T-helper 2 cell treated with Interferon-gamma antibody and Interleukin-4, amounts not matched to agents 5 μg/mL and 100 μg/mL, for 36 hours (primary cell): ENCODE data around the gene MARS1.
"Not testable (repeated sequence)": the region's sequence is repeated elsewhere in the genome, so short reads cannot be mapped to it uniquely, and the experiment has no call there.

Source experiments
- DNase-seq: peaks from one replicate; pipeline ENCODE4 v3.0.0; 2021; ENCODE audit warnings: low spot score
- H3K27ac Mint-ChIP-seq: one replicate; pipeline ENCODE4 v1.8.0; 2021; ENCODE audit warnings: mild to moderate bottlenecking, mixed read lengths
- H3K27me3 Mint-ChIP-seq: one replicate; pipeline ENCODE4 v1.8.0; 2021; ENCODE audit warnings: low read depth, mixed read lengths
- H3K36me3 Mint-ChIP-seq: one replicate; pipeline ENCODE4 v1.8.0; 2021; ENCODE audit warnings: low read depth, mixed read lengths
- H3K4me1 Mint-ChIP-seq: one replicate; pipeline ENCODE4 v1.8.0; 2021; ENCODE audit warnings: low read depth, mixed read lengths
- H3K4me3 Mint-ChIP-seq: one replicate; pipeline ENCODE4 v1.8.0; 2022; ENCODE audit warnings: mild to moderate bottlenecking, moderate library complexity, mixed read lengths
- H3K9me3 Mint-ChIP-seq: one replicate; pipeline ENCODE4 v1.8.0; 2021; ENCODE audit warnings: mixed read lengths

Gene MARS1

GRCh38 chr12:57551637-57552305 lies 63.9 kb downstream of the MARS1 start:
- Mint-ChIP-seq H3K9me3 (no peaks in the 10 kb centered on the region), H3K27ac (no peak overlapping the region), H3K27me3 (peaks cover 11% of the 10 kb centered on the region), H3K4me1 (peaks cover 24% of the 10 kb centered on the region), H3K4me3 (peak overlapping the region; percentile 79), H3K36me3 (no peaks in the 10 kb centered on the region)
- no peak for DNase-seq

- Mint-ChIP-seq H3K27me3 (peaks cover 11% of the 10 kb centered on the region), H3K4me1 (peaks cover 21% of the 10 kb centered on the region), H3K9me3 (no peaks in the 10 kb centered on the region), H3K27ac (no peak overlapping the region), H3K4me3 (no peak overlapping the region), H3K36me3 (no peaks in the 10 kb centered on the region)
- no peak for DNase-seq
Measured at GRCh38 chr12:57552306-57552651, 64.4 kb downstream of the MARS1 start.

- no peaks in the 10 kb centered on the region for H3K36me3 Mint-ChIP-seq
- H3K27me3 Mint-ChIP-seq = peaks cover 11% of the 10 kb centered on the region
- H3K4me3 Mint-ChIP-seq = no peak overlapping the region
- no peak for DNase-seq
- peaks cover 17% of the 10 kb centered on the region for H3K4me1 Mint-ChIP-seq
- no peak overlapping the region for H3K27ac Mint-ChIP-seq
- H3K9me3 Mint-ChIP-seq = no peaks in the 10 kb centered on the region
Measured at GRCh38 chr12:57552835-57553313, 65.0 kb downstream of the MARS1 start.

GRCh38 chr12:57553343-57554202 lies 65.7 kb downstream of the MARS1 start:
- no peaks in the 10 kb centered on the region for H3K36me3 Mint-ChIP-seq
- peaks cover 8% of the 10 kb centered on the region for H3K27me3 Mint-ChIP-seq
- no peaks in the 10 kb centered on the region for H3K9me3 Mint-ChIP-seq
- H3K27ac Mint-ChIP-seq = no peak overlapping the region
- no peak for DNase-seq
- H3K4me3 Mint-ChIP-seq = no peak overlapping the region
- H3K4me1 Mint-ChIP-seq = peaks cover 17% of the 10 kb centered on the region

- Mint-ChIP-seq H3K27me3 (peaks cover 3% of the 10 kb centered on the region), H3K4me1 (peaks cover 13% of the 10 kb centered on the region)
Measured at GRCh38 chr12:57554453-57554852, 66.6 kb downstream of the MARS1 start.

GRCh38 chr12:57554897-57555296 lies 67.0 kb downstream of the MARS1 start:
- Mint-ChIP-seq H3K4me3 (no peak overlapping the region), H3K27ac (no peak overlapping the region), H3K27me3 (peaks cover 3% of the 10 kb centered on the region), H3K9me3 (no peaks in the 10 kb centered on the region), H3K36me3 (no peaks in the 10 kb centered on the region), H3K4me1 (peaks cover 14% of the 10 kb centered on the region)
- DNase-seq = no peak

More at GRCh38 chr12:57554453-57554852, 66.6 kb downstream of the MARS1 start:
- Mint-ChIP-seq H3K9me3 (no peaks in the 10 kb centered on the region), H3K27ac (no peak overlapping the region), H3K36me3 (no peaks in the 10 kb centered on the region), H3K4me3 (no peak overlapping the region)
- no peak for DNase-seq

- Mint-ChIP-seq H3K27ac (no peak overlapping the region), H3K4me1 (peaks cover 2% of the 10 kb centered on the region)
- DNase-seq = no peak
Measured at GRCh38 chr12:57558864-57559263, 71.0 kb downstream of the MARS1 start.

GRCh38 chr12:57560516-57560915 lies 72.6 kb downstream of the MARS1 start:
- Mint-ChIP-seq H3K9me3 (no peaks in the 10 kb centered on the region), H3K4me1 (peaks cover 2% of the 10 kb centered on the region), H3K36me3 (no peaks in the 10 kb centered on the region), H3K27me3 (peaks cover 5% of the 10 kb centered on the region), H3K4me3 (no peak overlapping the region), H3K27ac (no peak overlapping the region)
- no peak for DNase-seq

More at GRCh38 chr12:57558864-57559263, 71.0 kb downstream of the MARS1 start:
- Mint-ChIP-seq H3K36me3 (no peaks in the 10 kb centered on the region), H3K9me3 (no peaks in the 10 kb centered on the region), H3K4me3 (no peak overlapping the region), H3K27me3 (peaks cover 3% of the 10 kb centered on the region)

GRCh38 chr12:57561117-57561516 lies 73.2 kb downstream of the MARS1 start:
- not testable (repeated sequence) for H3K9me3 Mint-ChIP-seq, H3K4me1 Mint-ChIP-seq, H3K36me3 Mint-ChIP-seq, H3K4me3 Mint-ChIP-seq, H3K27me3 Mint-ChIP-seq, DNase-seq, H3K27ac Mint-ChIP-seq

- no peaks in the 10 kb centered on the region for H3K9me3 Mint-ChIP-seq
Measured at GRCh38 chr12:57563358-57563757, 75.5 kb downstream of the MARS1 start.

GRCh38 chr12:57564178-57564740 lies 76.4 kb downstream of the MARS1 start:
- DNase-seq = no peak
- H3K4me1 Mint-ChIP-seq = peaks cover 2% of the 10 kb centered on the region
- H3K9me3 Mint-ChIP-seq = no peaks in the 10 kb centered on the region
- H3K4me3 Mint-ChIP-seq = no peak overlapping the region
- H3K27me3 Mint-ChIP-seq = peaks cover 5% of the 10 kb centered on the region
- H3K27ac Mint-ChIP-seq = no peak overlapping the region
- H3K36me3 Mint-ChIP-seq = no peaks in the 10 kb centered on the region

More at GRCh38 chr12:57563358-57563757, 75.5 kb downstream of the MARS1 start:
- no peak for DNase-seq
- peaks cover 2% of the 10 kb centered on the region for H3K4me1 Mint-ChIP-seq
- no peak overlapping the region for H3K4me3 Mint-ChIP-seq
- H3K27me3 Mint-ChIP-seq = peaks cover 5% of the 10 kb centered on the region
- H3K36me3 Mint-ChIP-seq = no peaks in the 10 kb centered on the region
- H3K27ac Mint-ChIP-seq = no peak overlapping the region
